HG02759 (cell line): ENCODE data around the gene PON2.
"Not testable (repeated sequence)": the region's sequence is repeated elsewhere in the genome, so short reads cannot be mapped to it uniquely, and the experiment has no call there.

Source experiments
- ATAC-seq: cut with Tn5 transposase; IDR thresholded peaks from one replicate; pipeline ENCODE4 v1.9.1; 2021; ENCODE audit warnings: mild to moderate bottlenecking, moderate library complexity; ENCODE audit not compliant: unreplicated experiment

PON2 gene

GRCh38 chr7:95407751-95408150 is 27.1 kb downstream of the PON2 start:
- ATAC-seq = no peak

GRCh38 chr7:95405800-95406199 is 29.0 kb downstream of the PON2 start:
- no peak for ATAC-seq

- no peak for ATAC-seq
Observed at GRCh38 chr7:95405208-95405607, 29.6 kb downstream of the PON2 start.

GRCh38 chr7:95404316-95404865 is 30.4 kb downstream of the PON2 start:
- ATAC-seq = no peak

GRCh38 chr7:95398155-95398940 is 36.5 kb downstream of the PON2 start:
- ATAC-seq = no peak

GRCh38 chr7:95397381-95397780 is 37.4 kb downstream of the PON2 start:
- no peak for ATAC-seq

GRCh38 chr7:95396136-95397032 is 38.4 kb downstream of the PON2 start, which contains the start of gene PON3:
Gene PON3 (minus strand): TSS chr7:95396375. CDS start chr7:95396350, 25 bp downstream.
- peak; percentile 71 for ATAC-seq

- ATAC-seq = no peak
Observed at GRCh38 chr7:95395755-95396135, 39.1 kb downstream of the PON2 start.

- no peak for ATAC-seq
Observed at GRCh38 chr7:95394370-95394769, 40.5 kb downstream of the PON2 start.

- no peak for ATAC-seq
Observed at GRCh38 chr7:95391761-95392160, 43.1 kb downstream of the PON2 start.

GRCh38 chr7:95389516-95389915 is 45.3 kb downstream of the PON2 start:
- no peak for ATAC-seq

GRCh38 chr7:95379457-95379856 is 55.4 kb downstream of the PON2 start:
- not testable (repeated sequence) for ATAC-seq

GRCh38 chr7:95376632-95377400 is 58.0 kb downstream of the PON2 start:
- no peak for ATAC-seq

- no peak for ATAC-seq
Observed at GRCh38 chr7:95375591-95376257, 59.1 kb downstream of the PON2 start.

GRCh38 chr7:95373323-95373722 is 61.5 kb downstream of the PON2 start:
- ATAC-seq = no peak

GRCh38 chr7:95368235-95368634 is 66.6 kb downstream of the PON2 start:
- no peak for ATAC-seq

- no peak for ATAC-seq
Observed at GRCh38 chr7:95367606-95368005, 67.2 kb downstream of the PON2 start.

- ATAC-seq = no peak
Observed at GRCh38 chr7:95365151-95365550, 69.7 kb downstream of the PON2 start.

- ATAC-seq = no peak
Observed at GRCh38 chr7:95357623-95358022, 77.2 kb downstream of the PON2 start.
